HEK293 (cell line): Measurements from ENCODE around the gene KLK7.

ENCODE experiments used
- CTCF ChIA-PET: fragments of 350-600 bp; formaldehyde crosslinking; extraction: SDS; loops from one replicate; lab custom pipeline; 2021; ENCODE audit warnings: antibody characterized with exemption; lab: Yijun Ruan, JAX
- POLR2A ChIA-PET: fragments of 300-600 bp; formaldehyde crosslinking; extraction: SDS; loops from one replicate; lab custom pipeline; 2020; ENCODE audit warnings: antibody characterized with exemption, inconsistent platforms; lab: Yijun Ruan, JAX
- H3K27ac ChIP-seq: fragments of 200-500 bp; sonication (Bioruptor generic); 2 replicates; pipeline ENCODE4 v1.5.1; 2014; ENCODE audit warnings: low read depth, low read length, control low read depth, inconsistent platforms; ENCODE audit errors: extremely low read depth
- H3K36me3 ChIP-seq, 2 experiments: fragments of 200-500 bp in 1 of 2; sonication (Bioruptor generic) in 1 of 2; 1 replicate in 1 of 2; 2 replicates in 1 of 2; pipeline ENCODE4 v1.5.1; 2014 to 2017; ENCODE audit warnings: inconsistent platforms in 2 of 2, low read length in 2 of 2; ENCODE audit not compliant: control insufficient read depth in 2 of 2, insufficient read depth in 1 of 2
- H3K4me1 ChIP-seq: fragments of 200-500 bp; sonication (Bioruptor generic); 2 replicates; pipeline ENCODE4 v1.5.1; 2014; ENCODE audit warnings: mild to moderate bottlenecking, low read length, inconsistent platforms; ENCODE audit not compliant: control insufficient read depth, insufficient read depth
- H3K4me3 ChIP-seq: 2 replicates; pipeline ENCODE4 v1.5.1; 2011; ENCODE audit warnings: low read depth, mild to moderate bottlenecking, control low read depth, low read length, moderate library complexity
- H3K9me3 ChIP-seq: fragments of 200-500 bp; sonication (Bioruptor generic); 2 replicates; pipeline ENCODE4 v1.5.1; 2014; ENCODE audit warnings: low read depth, low read length, inconsistent platforms; ENCODE audit not compliant: control insufficient read depth, insufficient read depth
- BCL11B ChIP-seq: fragments of 450-650 bp; formaldehyde crosslinking; IDR thresholded peaks from 2 replicates; pipeline ENCODE4 v1.5.1; 2016; ENCODE audit warnings: low read depth, missing biosample characterization, missing genetic modification characterization
- KLF1 ChIP-seq: fragments of 450-650 bp; formaldehyde crosslinking; IDR thresholded peaks from 2 replicates; pipeline ENCODE4 v1.5.1; 2016; ENCODE audit warnings: missing biosample characterization, missing genetic modification characterization
- MYNN ChIP-seq: fragments of 450-650 bp; formaldehyde crosslinking; IDR thresholded peaks from 2 replicates; pipeline ENCODE4 v1.5.1; 2016; ENCODE audit warnings: missing biosample characterization, missing genetic modification characterization, borderline replicate concordance
- MZF1 ChIP-seq: fragments of 450-650 bp; formaldehyde crosslinking; IDR thresholded peaks from 2 replicates; pipeline ENCODE4 v1.5.1; 2017; ENCODE audit warnings: missing biosample characterization, missing genetic modification characterization, borderline replicate concordance
- ZNF138 ChIP-seq: fragments of 450-650 bp; formaldehyde crosslinking; IDR thresholded peaks from 2 replicates; pipeline ENCODE4 v1.5.1; 2016; ENCODE audit warnings: missing biosample characterization, missing genetic modification characterization, borderline replicate concordance
- ZNF202 ChIP-seq: fragments of 450-650 bp; formaldehyde crosslinking; IDR thresholded peaks from 2 replicates; pipeline ENCODE4 v1.5.1; 2016; ENCODE audit warnings: missing biosample characterization, missing genetic modification characterization, borderline replicate concordance
- ZNF214 ChIP-seq: fragments of 450-650 bp; formaldehyde crosslinking; IDR thresholded peaks from 2 replicates; pipeline ENCODE4 v1.5.1; 2017; ENCODE audit warnings: missing biosample characterization, mild to moderate bottlenecking, missing genetic modification characterization, borderline replicate concordance
- ZNF248 ChIP-seq: fragments of 450-650 bp; formaldehyde crosslinking; IDR thresholded peaks from 2 replicates; pipeline ENCODE4 v1.5.1; 2017; ENCODE audit warnings: missing biosample characterization, missing genetic modification characterization
- ZNF274 ChIP-seq, 2 experiments: fragments of 200-500 bp in 1 of 2; fragments of 450-650 bp in 1 of 2; sonication (Bioruptor generic) in 1 of 2; formaldehyde crosslinking in 1 of 2; IDR thresholded peaks; 2 replicates each; pipeline versions ENCODE4 v1.5.1 to v1.6.1; 2014 to 2016; ENCODE audit warnings: borderline replicate concordance in 1 of 2, inconsistent platforms in 1 of 2, low read length in 1 of 2, missing biosample characterization in 1 of 2, missing genetic modification characterization in 1 of 2
- ZNF292 ChIP-seq: fragments of 450-650 bp; formaldehyde crosslinking; IDR thresholded peaks from 2 replicates; pipeline ENCODE4 v1.5.1; 2016; ENCODE audit warnings: low read depth, missing biosample characterization, missing genetic modification characterization, borderline replicate concordance
- ZNF302 ChIP-seq: fragments of 450-650 bp; formaldehyde crosslinking; IDR thresholded peaks from 2 replicates; pipeline ENCODE4 v1.5.1; 2016; ENCODE audit warnings: missing biosample characterization, missing genetic modification characterization, low read depth
- ZNF544 ChIP-seq: fragments of 450-650 bp; formaldehyde crosslinking; IDR thresholded peaks from 2 replicates; pipeline ENCODE4 v1.5.0; 2017; ENCODE audit warnings: missing biosample characterization, missing genetic modification characterization
- ZNF600 ChIP-seq: fragments of 450-650 bp; formaldehyde crosslinking; IDR thresholded peaks from 2 replicates; pipeline ENCODE4 v1.5.1; 2016; ENCODE audit warnings: missing biosample characterization, missing genetic modification characterization
- ZNF624 ChIP-seq: fragments of 450-650 bp; formaldehyde crosslinking; IDR thresholded peaks from 2 replicates; pipeline ENCODE4 v1.5.1; 2017; ENCODE audit warnings: missing biosample characterization, missing genetic modification characterization
- ZNF701 ChIP-seq: fragments of 450-650 bp; formaldehyde crosslinking; IDR thresholded peaks from 2 replicates; pipeline ENCODE4 v1.5.1; 2016; ENCODE audit warnings: missing biosample characterization, missing genetic modification characterization
- TF ChIP-seq, protein P1 (sequence below): fragments of 450-650 bp; formaldehyde crosslinking; IDR thresholded peaks from 2 replicates; pipeline ENCODE4 v1.5.1; 2016; ENCODE audit warnings: missing biosample characterization, missing genetic modification characterization
- TF ChIP-seq, protein P2 (sequence below): fragments of 450-650 bp; formaldehyde crosslinking; IDR thresholded peaks from 2 replicates; pipeline ENCODE4 v1.5.1; 2016; ENCODE audit warnings: missing biosample characterization, missing genetic modification characterization
- TF ChIP-seq, protein P3 (sequence below): fragments of 450-650 bp; formaldehyde crosslinking; IDR thresholded peaks from 2 replicates; pipeline ENCODE4 v1.5.1; 2016; ENCODE audit warnings: missing biosample characterization, missing genetic modification characterization, borderline replicate concordance
- TF ChIP-seq, protein P4 (sequence below): fragments of 450-650 bp; formaldehyde crosslinking; IDR thresholded peaks from 2 replicates; pipeline ENCODE4 v1.5.1; 2016; ENCODE audit warnings: missing biosample characterization, missing genetic modification characterization
- TF ChIP-seq, protein P5 (sequence below): fragments of 450-650 bp; formaldehyde crosslinking; IDR thresholded peaks from 2 replicates; pipeline ENCODE4 v1.5.1; 2017; ENCODE audit warnings: missing biosample characterization, missing genetic modification characterization

Gene KLK7

DNA sequence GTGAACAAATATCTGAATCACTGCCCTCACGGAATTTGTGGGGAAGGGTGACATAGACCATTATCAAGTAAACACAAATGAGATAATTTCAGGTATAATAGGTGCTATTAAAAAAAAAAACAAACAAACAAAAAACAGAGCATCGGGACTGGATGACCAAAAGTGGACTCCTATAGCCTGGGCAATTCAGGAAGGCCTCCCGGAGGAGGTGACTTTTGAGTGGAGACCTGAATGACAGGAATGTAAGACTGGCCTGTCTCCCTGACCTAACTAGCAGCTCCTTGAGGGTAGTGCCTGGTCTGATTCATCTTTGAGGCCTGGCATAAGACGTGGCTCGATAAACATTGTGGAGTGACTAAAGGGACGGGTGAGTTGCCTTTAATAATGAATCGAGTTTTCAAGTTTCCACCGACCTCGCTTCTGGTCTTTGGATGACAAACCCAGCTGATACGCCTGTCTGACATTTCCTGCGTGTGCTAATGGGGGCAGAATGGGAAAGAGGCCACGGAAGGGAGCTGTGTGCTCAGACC, 29.0 kb upstream of the KLK7 start:
- TF ChIP-seq ZNF292 (tag by site-specific recombination) (no peak), ZNF214 (tag by site-specific recombination) (no peak), ZNF544 (tag by site-specific recombination) (no peak), ZNF624 (tag by site-specific recombination) (no peak), ZNF274 (IDR thresholded peaks at IDR 0.05; ENCODE audit: low read length) (no peak), ZNF274 (tag by site-specific recombination; IDR thresholded peaks at IDR 0.05; ENCODE audit: borderline replicate concordance) (no peak), MYNN (tag by site-specific recombination) (no peak), KLF1 (tag by site-specific recombination) (no peak), ZNF302 (tag by site-specific recombination) (no peak), MZF1 (tag by site-specific recombination) (no peak), BCL11B (no peak), ZNF138 (tag by site-specific recombination) (no peak), ZNF701 (no peak), ZNF202 (tag by site-specific recombination) (no peak), ZNF600 (tag by site-specific recombination) (no peak), ZNF248 (tag by site-specific recombination) (no peak)
- TF ChIP-seq, protein P1, sequence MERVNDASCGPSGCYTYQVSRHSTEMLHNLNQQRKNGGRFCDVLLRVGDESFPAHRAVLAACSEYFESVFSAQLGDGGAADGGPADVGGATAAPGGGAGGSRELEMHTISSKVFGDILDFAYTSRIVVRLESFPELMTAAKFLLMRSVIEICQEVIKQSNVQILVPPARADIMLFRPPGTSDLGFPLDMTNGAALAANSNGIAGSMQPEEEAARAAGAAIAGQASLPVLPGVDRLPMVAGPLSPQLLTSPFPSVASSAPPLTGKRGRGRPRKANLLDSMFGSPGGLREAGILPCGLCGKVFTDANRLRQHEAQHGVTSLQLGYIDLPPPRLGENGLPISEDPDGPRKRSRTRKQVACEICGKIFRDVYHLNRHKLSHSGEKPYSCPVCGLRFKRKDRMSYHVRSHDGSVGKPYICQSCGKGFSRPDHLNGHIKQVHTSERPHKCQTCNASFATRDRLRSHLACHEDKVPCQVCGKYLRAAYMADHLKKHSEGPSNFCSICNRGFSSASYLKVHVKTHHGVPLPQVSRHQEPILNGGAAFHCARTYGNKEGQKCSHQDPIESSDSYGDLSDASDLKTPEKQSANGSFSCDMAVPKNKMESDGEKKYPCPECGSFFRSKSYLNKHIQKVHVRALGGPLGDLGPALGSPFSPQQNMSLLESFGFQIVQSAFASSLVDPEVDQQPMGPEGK (tag by site-specific recombination), result no peak
- TF ChIP-seq, protein P2, sequence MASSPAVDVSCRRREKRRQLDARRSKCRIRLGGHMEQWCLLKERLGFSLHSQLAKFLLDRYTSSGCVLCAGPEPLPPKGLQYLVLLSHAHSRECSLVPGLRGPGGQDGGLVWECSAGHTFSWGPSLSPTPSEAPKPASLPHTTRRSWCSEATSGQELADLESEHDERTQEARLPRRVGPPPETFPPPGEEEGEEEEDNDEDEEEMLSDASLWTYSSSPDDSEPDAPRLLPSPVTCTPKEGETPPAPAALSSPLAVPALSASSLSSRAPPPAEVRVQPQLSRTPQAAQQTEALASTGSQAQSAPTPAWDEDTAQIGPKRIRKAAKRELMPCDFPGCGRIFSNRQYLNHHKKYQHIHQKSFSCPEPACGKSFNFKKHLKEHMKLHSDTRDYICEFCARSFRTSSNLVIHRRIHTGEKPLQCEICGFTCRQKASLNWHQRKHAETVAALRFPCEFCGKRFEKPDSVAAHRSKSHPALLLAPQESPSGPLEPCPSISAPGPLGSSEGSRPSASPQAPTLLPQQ (tag by site-specific recombination), result no peak
- TF ChIP-seq, protein P3, sequence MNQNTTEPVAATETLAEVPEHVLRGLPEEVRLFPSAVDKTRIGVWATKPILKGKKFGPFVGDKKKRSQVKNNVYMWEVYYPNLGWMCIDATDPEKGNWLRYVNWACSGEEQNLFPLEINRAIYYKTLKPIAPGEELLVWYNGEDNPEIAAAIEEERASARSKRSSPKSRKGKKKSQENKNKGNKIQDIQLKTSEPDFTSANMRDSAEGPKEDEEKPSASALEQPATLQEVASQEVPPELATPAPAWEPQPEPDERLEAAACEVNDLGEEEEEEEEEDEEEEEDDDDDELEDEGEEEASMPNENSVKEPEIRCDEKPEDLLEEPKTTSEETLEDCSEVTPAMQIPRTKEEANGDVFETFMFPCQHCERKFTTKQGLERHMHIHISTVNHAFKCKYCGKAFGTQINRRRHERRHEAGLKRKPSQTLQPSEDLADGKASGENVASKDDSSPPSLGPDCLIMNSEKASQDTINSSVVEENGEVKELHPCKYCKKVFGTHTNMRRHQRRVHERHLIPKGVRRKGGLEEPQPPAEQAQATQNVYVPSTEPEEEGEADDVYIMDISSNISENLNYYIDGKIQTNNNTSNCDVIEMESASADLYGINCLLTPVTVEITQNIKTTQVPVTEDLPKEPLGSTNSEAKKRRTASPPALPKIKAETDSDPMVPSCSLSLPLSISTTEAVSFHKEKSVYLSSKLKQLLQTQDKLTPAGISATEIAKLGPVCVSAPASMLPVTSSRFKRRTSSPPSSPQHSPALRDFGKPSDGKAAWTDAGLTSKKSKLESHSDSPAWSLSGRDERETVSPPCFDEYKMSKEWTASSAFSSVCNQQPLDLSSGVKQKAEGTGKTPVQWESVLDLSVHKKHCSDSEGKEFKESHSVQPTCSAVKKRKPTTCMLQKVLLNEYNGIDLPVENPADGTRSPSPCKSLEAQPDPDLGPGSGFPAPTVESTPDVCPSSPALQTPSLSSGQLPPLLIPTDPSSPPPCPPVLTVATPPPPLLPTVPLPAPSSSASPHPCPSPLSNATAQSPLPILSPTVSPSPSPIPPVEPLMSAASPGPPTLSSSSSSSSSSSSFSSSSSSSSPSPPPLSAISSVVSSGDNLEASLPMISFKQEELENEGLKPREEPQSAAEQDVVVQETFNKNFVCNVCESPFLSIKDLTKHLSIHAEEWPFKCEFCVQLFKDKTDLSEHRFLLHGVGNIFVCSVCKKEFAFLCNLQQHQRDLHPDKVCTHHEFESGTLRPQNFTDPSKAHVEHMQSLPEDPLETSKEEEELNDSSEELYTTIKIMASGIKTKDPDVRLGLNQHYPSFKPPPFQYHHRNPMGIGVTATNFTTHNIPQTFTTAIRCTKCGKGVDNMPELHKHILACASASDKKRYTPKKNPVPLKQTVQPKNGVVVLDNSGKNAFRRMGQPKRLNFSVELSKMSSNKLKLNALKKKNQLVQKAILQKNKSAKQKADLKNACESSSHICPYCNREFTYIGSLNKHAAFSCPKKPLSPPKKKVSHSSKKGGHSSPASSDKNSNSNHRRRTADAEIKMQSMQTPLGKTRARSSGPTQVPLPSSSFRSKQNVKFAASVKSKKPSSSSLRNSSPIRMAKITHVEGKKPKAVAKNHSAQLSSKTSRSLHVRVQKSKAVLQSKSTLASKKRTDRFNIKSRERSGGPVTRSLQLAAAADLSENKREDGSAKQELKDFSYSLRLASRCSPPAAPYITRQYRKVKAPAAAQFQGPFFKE (tag by site-specific recombination), result no peak
- TF ChIP-seq, protein P4, sequence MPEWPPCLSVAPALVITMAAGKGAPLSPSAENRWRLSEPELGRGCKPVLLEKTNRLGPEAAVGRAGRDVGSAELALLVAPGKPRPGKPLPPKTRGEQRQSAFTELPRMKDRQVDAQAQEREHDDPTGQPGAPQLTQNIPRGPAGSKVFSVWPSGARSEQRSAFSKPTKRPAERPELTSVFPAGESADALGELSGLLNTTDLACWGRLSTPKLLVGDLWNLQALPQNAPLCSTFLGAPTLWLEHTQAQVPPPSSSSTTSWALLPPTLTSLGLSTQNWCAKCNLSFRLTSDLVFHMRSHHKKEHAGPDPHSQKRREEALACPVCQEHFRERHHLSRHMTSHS (tag by site-specific recombination), result no peak
- TF ChIP-seq, protein P5, sequence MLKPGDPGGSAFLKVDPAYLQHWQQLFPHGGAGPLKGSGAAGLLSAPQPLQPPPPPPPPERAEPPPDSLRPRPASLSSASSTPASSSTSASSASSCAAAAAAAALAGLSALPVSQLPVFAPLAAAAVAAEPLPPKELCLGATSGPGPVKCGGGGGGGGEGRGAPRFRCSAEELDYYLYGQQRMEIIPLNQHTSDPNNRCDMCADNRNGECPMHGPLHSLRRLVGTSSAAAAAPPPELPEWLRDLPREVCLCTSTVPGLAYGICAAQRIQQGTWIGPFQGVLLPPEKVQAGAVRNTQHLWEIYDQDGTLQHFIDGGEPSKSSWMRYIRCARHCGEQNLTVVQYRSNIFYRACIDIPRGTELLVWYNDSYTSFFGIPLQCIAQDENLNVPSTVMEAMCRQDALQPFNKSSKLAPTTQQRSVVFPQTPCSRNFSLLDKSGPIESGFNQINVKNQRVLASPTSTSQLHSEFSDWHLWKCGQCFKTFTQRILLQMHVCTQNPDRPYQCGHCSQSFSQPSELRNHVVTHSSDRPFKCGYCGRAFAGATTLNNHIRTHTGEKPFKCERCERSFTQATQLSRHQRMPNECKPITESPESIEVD (tag by site-specific recombination), result no peak
- no peaks in the 10 kb centered on the region for H3K9me3 ChIP-seq
- no peak overlapping the region for H3K27ac ChIP-seq
- no peak overlapping the region for H3K4me3 ChIP-seq
- POLR2A ChIA-PET, result no interaction called here
- H3K4me1 ChIP-seq, result no peaks in the 10 kb centered on the region
- CTCF ChIA-PET, result interaction anchor here (1.2 to 1.3 kb wide), 2 partner anchors 9 to 84 kb away, joined by 3 to 5 read pairs; no protein-coding TSS in a partner anchor
- no peaks in the 10 kb centered on the region for H3K36me3 ChIP-seq
